SK-N-SH (cell line): ENCODE results near the gene SLC1A2. TPM values are rescaled to one million over a fixed set of nuclear protein-coding genes. Genes with fewer than 3 reads are reported as not detected.
A peak's percentile ranks its signal among the peaks of the same experiment; 100 is the strongest.

ENCODE experiments used
- CTCF ChIA-PET: fragments of 300-600, 350-600 bp; formaldehyde crosslinking; extraction: SDS; loops from one replicate; lab custom pipeline; 2021; lab: Yijun Ruan, JAX
- POLR2A ChIA-PET: fragments of 350-600 bp; sonication (Branson Sonifier 250); formaldehyde crosslinking; extraction: SDS; loops from one replicate; lab custom pipeline; 2020; ENCODE audit warnings: antibody characterized with exemption, inconsistent platforms; lab: Yijun Ruan, JAX
- DNase-seq: peaks from one replicate; pipeline ENCODE4 v3.0.0; 2012
- H2AFZ ChIP-seq: fragments of 200-600 bp; sonication (generic); 2 replicates; pipeline ENCODE4 v1.8.1; 2016; ENCODE audit warnings: antibody characterized with exemption, mild to moderate bottlenecking, low read depth
- H3F3A ChIP-seq: fragments of 200-600 bp; sonication (generic); replicated peaks from 2 replicates; pipeline ENCODE3; 2016; ENCODE audit warnings: antibody characterized with exemption, mild to moderate bottlenecking; ENCODE audit not compliant: insufficient read depth
- H3K27ac ChIP-seq, 2 experiments: fragments of 200-500 bp in 1 of 2; fragments of 200-600 bp in 1 of 2; sonication (Bioruptor generic) in 1 of 2; sonication (generic), shearing (Covaris generic) in 1 of 2; 2 replicates each; pipeline versions ENCODE4 v1.5.1 to v1.6.1; 2014 to 2016; ENCODE audit warnings: low read depth in 2 of 2, inconsistent platforms in 1 of 2, low read length in 1 of 2, mild to moderate bottlenecking in 1 of 2, mixed read lengths in 1 of 2
- H3K27me3 ChIP-seq: fragments of 200-600 bp; sonication (generic), shearing (Covaris generic); 2 replicates; pipeline ENCODE4 v1.6.1; 2016; ENCODE audit warnings: mixed run types; ENCODE audit not compliant: insufficient read depth
- H3K36me3 ChIP-seq, 2 experiments: fragments of 200-500 bp in 1 of 2; fragments of 200-600 bp in 1 of 2; sonication (Bioruptor generic) in 1 of 2; sonication (generic) in 1 of 2; replicated peaks in 1 of 2; 2 replicates each; pipeline versions ENCODE3 to v1.5.1; 2014 to 2016; ENCODE audit warnings: low read length in 1 of 2, mild to moderate bottlenecking in 1 of 2; ENCODE audit not compliant: insufficient read depth in 2 of 2, control insufficient read depth in 1 of 2
- H3K4me1 ChIP-seq, 2 experiments: fragments of 200-500 bp in 1 of 2; fragments of 200-600 bp in 1 of 2; sonication (Bioruptor generic) in 1 of 2; sonication (generic), shearing (Covaris generic) in 1 of 2; 2 replicates each; pipeline versions ENCODE4 v1.5.1 to v1.6.1; 2014 to 2016; ENCODE audit warnings: low read depth in 1 of 2, low read length in 1 of 2, mixed run types in 1 of 2; ENCODE audit not compliant: insufficient read depth in 2 of 2, control insufficient read depth in 1 of 2
- H3K4me2 ChIP-seq: fragments of 200-600 bp; sonication (generic), shearing (Covaris generic); 2 replicates; pipeline ENCODE4 v1.6.1; 2017; ENCODE audit warnings: mixed run types
- H3K4me3 ChIP-seq, 2 experiments: fragments of 200-500 bp in 1 of 2; fragments of 200-600 bp in 1 of 2; sonication (Bioruptor generic) in 1 of 2; sonication (generic), shearing (Covaris generic) in 1 of 2; 2 replicates each; pipeline versions ENCODE4 v1.5.1 to v1.8.1; 2014 to 2016; ENCODE audit warnings: low read depth in 2 of 2, inconsistent platforms in 1 of 2, low read length in 1 of 2, mild to moderate bottlenecking in 1 of 2, mixed read lengths in 1 of 2, moderate library complexity in 1 of 2
- H3K79me2 ChIP-seq: fragments of 200-600 bp; sonication (generic); 2 replicates; pipeline ENCODE4 v1.8.1; 2017; ENCODE audit warnings: mild to moderate bottlenecking; ENCODE audit not compliant: insufficient read depth
- H3K9ac ChIP-seq: fragments of 200-600 bp; sonication (generic); 2 replicates; pipeline ENCODE4 v1.6.1; 2017; ENCODE audit warnings: mixed run types
- H3K9me2 ChIP-seq: fragments of 200-600 bp; sonication (generic); 2 replicates; pipeline ENCODE4 v1.6.1; 2017; ENCODE audit warnings: mixed run types
- H3K9me3 ChIP-seq: fragments of 200-600 bp; sonication (generic); 2 replicates; pipeline ENCODE4 v1.6.1; 2017; ENCODE audit warnings: mixed run types, mild to moderate bottlenecking, moderate library complexity
- H4K20me1 ChIP-seq: fragments of 200-600 bp; sonication (generic); 2 replicates; pipeline ENCODE4 v1.6.1; 2017; ENCODE audit warnings: mild to moderate bottlenecking, mixed run types; ENCODE audit not compliant: insufficient read depth
- EZH2phosphoT487 ChIP-seq: fragments of 200-600 bp; sonication (generic); IDR thresholded peaks from 2 replicates; pipeline ENCODE4 v1.6.1; 2017; ENCODE audit warnings: low read depth, mixed run types, mild to moderate bottlenecking, antibody characterized with exemption, moderate library complexity, borderline replicate concordance
- FOSL2 ChIP-seq: IDR thresholded peaks from 2 replicates; pipeline ENCODE4 v1.4.0; 2012; ENCODE audit warnings: low read depth, mild to moderate bottlenecking, moderate library complexity, borderline replicate concordance
- JUND ChIP-seq: IDR thresholded peaks from 2 replicates; pipeline ENCODE4 v1.4.0; 2012
- MEF2A ChIP-seq: IDR thresholded peaks from 2 replicates; pipeline ENCODE4 v1.4.0; 2012; ENCODE audit warnings: low read depth, borderline replicate concordance
- NFIC ChIP-seq: IDR thresholded peaks from 2 replicates; pipeline ENCODE4 v1.4.0; 2012; ENCODE audit warnings: borderline replicate concordance
- POLR2AphosphoS5 ChIP-seq: IDR thresholded peaks from 2 replicates; pipeline ENCODE4 v1.6.1; 2012; ENCODE audit warnings: low read depth, low read length
- RAD21 ChIP-seq: IDR thresholded peaks from 2 replicates; pipeline ENCODE4 v1.6.1; 2012; ENCODE audit warnings: mild to moderate bottlenecking, low read length
- RCOR1 ChIP-seq: fragments of 150-350 bp; IDR thresholded peaks from 2 replicates; pipeline ENCODE4 v1.6.1; 2017; ENCODE audit warnings: antibody characterized with exemption, low read length
- RFX5 ChIP-seq: IDR thresholded peaks from 2 replicates; pipeline ENCODE4 v1.6.1; 2012; ENCODE audit warnings: mild to moderate bottlenecking, improper control_type of control experiment, low read length
- TAF1 ChIP-seq: IDR thresholded peaks from 2 replicates; pipeline ENCODE4 v1.6.1; 2012; ENCODE audit warnings: low read depth, mild to moderate bottlenecking, low read length, moderate library complexity, borderline replicate concordance
- USF2 ChIP-seq: fragments of 150-350 bp; IDR thresholded peaks from 2 replicates; pipeline ENCODE4 v1.6.1; 2017; ENCODE audit warnings: antibody characterized with exemption, low read length, low read depth, borderline replicate concordance
- YY1 ChIP-seq: IDR thresholded peaks from 2 replicates; pipeline ENCODE4 v1.4.0; 2012; ENCODE audit warnings: low read depth, mild to moderate bottlenecking
- WGBS: methylation state at CpG from one replicate; pipeline ENCODE4 v1.1.6; 2017; ENCODE audit warnings: low lambda C conversion rate; 5-methylcytosine and 5-hydroxymethylcytosine counted together
- polyA plus RNA-seq, 3 experiments: library from polyadenylated mRNA; depleted of rRNA; stranded (reverse); fragments of >200 nt; gene quantifications; 2 replicates each; pipeline ENCODE4 v1.2.3, GENCODE V29; 2012
- TF ChIP-seq, protein P1 (sequence below): IDR thresholded peaks from 2 replicates; pipeline ENCODE4 v1.4.0; 2012; ENCODE audit warnings: low read depth, borderline replicate concordance

SLC1A2 gene
- polyA plus RNA-seq, 1 of the 3 experiments (the other 2 are of a cell fraction) = under 0.01 TPM

- no peak overlapping the region for H3K9ac ChIP-seq
- ChIA-PET CTCF (interaction anchor here (3.0 kb wide), 1 partner anchor 13 kb away, joined by 8 read pairs; no protein-coding TSS in a partner anchor), POLR2A (no interaction called here)
- no peak overlapping the region for H3K27ac ChIP-seq
- no peak overlapping the region for H3K4me3 ChIP-seq
- no peaks in the 10 kb centered on the region for H3K9me2 ChIP-seq
- peak; percentile 8 for DNase-seq
- no peak overlapping the region for H2AFZ ChIP-seq
- TF ChIP-seq FOSL2 = no peak
- no peak for TF ChIP-seq RFX5
- peaks cover 0 to 22% of the 10 kb centered on the region in 2 experiments; a peak in 3 of 4 replicates for H3K4me1 ChIP-seq
- no peaks in the 10 kb centered on the region for H3K9me3 ChIP-seq
- WGBS = 91% methylated on average over 5 of the region's 5 CpGs
- no peaks in the 10 kb centered on the region for H3K27me3 ChIP-seq
- no peaks in the 10 kb centered on the region for H3K36me3 ChIP-seq
- H4K20me1 ChIP-seq = no peaks in the 10 kb centered on the region
- no peaks in the 10 kb centered on the region for H3K79me2 ChIP-seq
- no peak overlapping the region for H3K4me2 ChIP-seq
- H3F3A ChIP-seq = peaks cover 21% of the 10 kb centered on the region
Measured at GRCh38 chr11:35292279-35292678, 127.1 kb downstream of the SLC1A2 start.

- H3F3A ChIP-seq = peaks cover 21% of the 10 kb centered on the region
- no peaks in the 10 kb centered on the region for H3K79me2 ChIP-seq
- no peak overlapping the region for H3K4me3 ChIP-seq
- H3K9me2 ChIP-seq = no peaks in the 10 kb centered on the region
- TF ChIP-seq EZH2phosphoT487 = no peak
- TF ChIP-seq USF2 = no peak
- no peak for TF ChIP-seq RAD21
- TF ChIP-seq MEF2A = no peak
- TF ChIP-seq NFIC = no peak
- no peak for TF ChIP-seq TAF1
- TF ChIP-seq, protein P1, sequence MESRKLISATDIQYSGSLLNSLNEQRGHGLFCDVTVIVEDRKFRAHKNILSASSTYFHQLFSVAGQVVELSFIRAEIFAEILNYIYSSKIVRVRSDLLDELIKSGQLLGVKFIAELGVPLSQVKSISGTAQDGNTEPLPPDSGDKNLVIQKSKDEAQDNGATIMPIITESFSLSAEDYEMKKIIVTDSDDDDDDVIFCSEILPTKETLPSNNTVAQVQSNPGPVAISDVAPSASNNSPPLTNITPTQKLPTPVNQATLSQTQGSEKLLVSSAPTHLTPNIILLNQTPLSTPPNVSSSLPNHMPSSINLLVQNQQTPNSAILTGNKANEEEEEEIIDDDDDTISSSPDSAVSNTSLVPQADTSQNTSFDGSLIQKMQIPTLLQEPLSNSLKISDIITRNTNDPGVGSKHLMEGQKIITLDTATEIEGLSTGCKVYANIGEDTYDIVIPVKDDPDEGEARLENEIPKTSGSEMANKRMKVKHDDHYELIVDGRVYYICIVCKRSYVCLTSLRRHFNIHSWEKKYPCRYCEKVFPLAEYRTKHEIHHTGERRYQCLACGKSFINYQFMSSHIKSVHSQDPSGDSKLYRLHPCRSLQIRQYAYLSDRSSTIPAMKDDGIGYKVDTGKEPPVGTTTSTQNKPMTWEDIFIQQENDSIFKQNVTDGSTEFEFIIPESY = no peak
- no peak for TF ChIP-seq JUND
- no peak for TF ChIP-seq YY1
- TF ChIP-seq RCOR1 = no peak
- TF ChIP-seq RFX5 = no peak
- TF ChIP-seq POLR2AphosphoS5 = no peak
- peak overlapping the region in 1 of 2 experiments; percentile 94; a peak in 1 of 4 replicates for H3K27ac ChIP-seq
- H3K4me2 ChIP-seq = no peak overlapping the region
- H3K36me3 ChIP-seq = no peaks in the 10 kb centered on the region
- CTCF ChIA-PET = interaction anchor here (1.3 to 3.0 kb wide), 2 partner anchors 15 to 705 kb away, joined by 3 to 8 read pairs; no protein-coding TSS in a partner anchor
- peaks cover 0 to 22% of the 10 kb centered on the region in 2 experiments; a peak in 3 of 4 replicates for H3K4me1 ChIP-seq
- no peaks in the 10 kb centered on the region for H3K9me3 ChIP-seq
- 80% methylated on average over 3 of the region's 3 CpGs for WGBS
- POLR2A ChIA-PET = no interaction called here
- no peak for DNase-seq
- no peak overlapping the region for H2AFZ ChIP-seq
- no peaks in the 10 kb centered on the region for H3K27me3 ChIP-seq
- no peak overlapping the region for H3K9ac ChIP-seq
- H4K20me1 ChIP-seq = no peaks in the 10 kb centered on the region
Measured at GRCh38 chr11:35290876-35291275, 128.5 kb downstream of the SLC1A2 start.
